ENCODE results near the gene MYLK4. TPM values are rescaled to one million over a fixed set of nuclear protein-coding genes. Genes with fewer than 3 reads are reported as not detected.
A peak's percentile ranks its signal among the peaks of the same experiment; 100 is the strongest.

Gene MYLK4
- total and polyA plus RNA-seq, 8 donors = 0.12 to 1.3 (median 0.43) TPM; not detected in 3

DNA sequence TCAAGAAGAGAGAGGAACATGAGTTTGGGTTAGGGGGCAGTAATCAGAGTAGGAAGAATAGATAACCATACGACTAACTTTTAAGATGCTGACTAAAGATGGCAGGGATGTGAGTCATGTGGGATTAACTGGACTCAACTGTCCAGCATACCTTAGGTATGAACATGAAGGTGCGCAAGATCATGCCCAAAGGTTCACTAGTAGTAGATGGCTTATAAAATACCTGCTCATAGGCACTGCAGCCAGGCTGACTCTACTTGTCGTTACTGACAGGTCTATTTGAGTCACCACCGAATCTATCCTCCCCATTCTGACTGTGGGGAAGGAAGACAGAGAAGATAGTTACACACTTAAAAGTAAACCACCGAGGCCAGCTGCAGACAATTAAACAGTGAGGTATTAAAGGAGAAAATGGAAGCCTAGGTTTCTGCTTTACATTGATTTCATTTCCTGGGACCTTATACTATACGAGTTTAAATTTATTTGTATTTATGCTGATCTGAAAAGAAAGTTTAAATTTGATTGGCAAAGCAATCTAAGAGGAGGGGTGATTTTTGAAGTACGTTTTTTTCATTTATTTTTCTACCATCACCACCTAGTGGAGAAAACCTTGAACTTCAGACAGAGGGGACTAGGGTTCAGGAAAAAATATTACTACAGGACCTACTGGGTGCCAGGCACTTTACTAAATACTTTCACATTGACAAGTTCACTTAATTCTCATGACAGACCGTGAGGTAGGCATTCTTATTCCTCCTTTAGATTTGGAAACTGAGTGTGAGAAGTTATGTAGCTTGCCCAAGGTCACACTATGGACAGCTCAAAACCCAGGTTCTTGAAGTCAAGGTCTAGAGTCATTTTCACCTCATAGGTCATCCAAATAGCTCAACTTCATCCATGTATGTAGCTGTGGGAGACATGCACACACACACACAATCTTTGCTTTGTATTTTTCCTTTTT, 10.4 kb upstream of the MYLK4 start:
- DNase-seq = no peak
- Histone ChIP-seq H3K4me3 (no peak overlapping the region), H3K4me1 (peaks cover 0 to 15% (median 2%) of the 10 kb centered on the region in 4 donors), H3K9me3 (no peaks in the 10 kb centered on the region), H3K36me3 (no peaks in the 10 kb centered on the region), H3K27me3 (no peaks in the 10 kb centered on the region), H3K27ac (no peak overlapping the region)
- 72 to 83% (median 76%) methylated on average over 8 of the region's 8 CpGs for WGBS, 5 donors
- TF ChIP-seq POLR2AphosphoS5 (IDR thresholded peaks at IDR 0.05) = no peak
- TF ChIP-seq POLR2A (IDR thresholded peaks at IDR 0.05) = no peak
- no peak for TF ChIP-seq EP300 (IDR thresholded peaks at IDR 0.05)
- TF ChIP-seq, protein P1, sequence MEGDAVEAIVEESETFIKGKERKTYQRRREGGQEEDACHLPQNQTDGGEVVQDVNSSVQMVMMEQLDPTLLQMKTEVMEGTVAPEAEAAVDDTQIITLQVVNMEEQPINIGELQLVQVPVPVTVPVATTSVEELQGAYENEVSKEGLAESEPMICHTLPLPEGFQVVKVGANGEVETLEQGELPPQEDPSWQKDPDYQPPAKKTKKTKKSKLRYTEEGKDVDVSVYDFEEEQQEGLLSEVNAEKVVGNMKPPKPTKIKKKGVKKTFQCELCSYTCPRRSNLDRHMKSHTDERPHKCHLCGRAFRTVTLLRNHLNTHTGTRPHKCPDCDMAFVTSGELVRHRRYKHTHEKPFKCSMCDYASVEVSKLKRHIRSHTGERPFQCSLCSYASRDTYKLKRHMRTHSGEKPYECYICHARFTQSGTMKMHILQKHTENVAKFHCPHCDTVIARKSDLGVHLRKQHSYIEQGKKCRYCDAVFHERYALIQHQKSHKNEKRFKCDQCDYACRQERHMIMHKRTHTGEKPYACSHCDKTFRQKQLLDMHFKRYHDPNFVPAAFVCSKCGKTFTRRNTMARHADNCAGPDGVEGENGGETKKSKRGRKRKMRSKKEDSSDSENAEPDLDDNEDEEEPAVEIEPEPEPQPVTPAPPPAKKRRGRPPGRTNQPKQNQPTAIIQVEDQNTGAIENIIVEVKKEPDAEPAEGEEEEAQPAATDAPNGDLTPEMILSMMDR (IDR thresholded peaks at IDR 0.05) = peak in 4 of 7 experiments; percentile 9 to 38 (median 26)
- intact Hi-C loops (cut with DNase I; ENCODE audit: low total_unique reads) = no loop called here

DNA sequence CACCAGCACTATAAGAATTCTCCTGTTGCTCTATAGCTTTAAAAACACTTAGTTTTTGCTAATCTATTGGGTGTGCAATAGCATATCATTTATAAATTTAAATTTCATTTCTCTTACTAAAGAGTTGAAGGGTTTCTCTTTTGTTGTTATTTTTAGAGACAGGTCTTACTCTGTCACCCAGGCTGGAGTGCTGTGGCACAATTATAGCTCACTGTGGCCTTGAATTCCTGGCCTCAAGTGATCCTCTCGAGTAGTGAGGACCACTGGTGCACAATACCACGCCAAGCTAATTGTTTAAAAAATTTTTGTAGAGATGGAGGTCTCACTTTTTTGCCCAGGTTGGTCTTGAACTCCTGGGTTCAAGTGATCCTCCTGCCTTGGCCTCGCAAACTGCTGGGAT, 8.3 kb upstream of the MYLK4 start:
- WGBS, 5 donors = 85 to 91% (median 86%) methylated on average over 3 of the region's 3 CpGs
- Histone ChIP-seq H3K9me3 (no peaks in the 10 kb centered on the region), H3K4me1 (peaks cover 0 to 8% (median 0%) of the 10 kb centered on the region in 4 donors), H3K36me3 (no peaks in the 10 kb centered on the region), H3K27ac (no peak overlapping the region), H3K27me3 (no peaks in the 10 kb centered on the region), H3K4me3 (no peak overlapping the region)
- intact Hi-C loops (cut with DNase I; ENCODE audit: low total_unique reads) = loop anchor here (10.0 kb wide), 1 partner anchor 1164 kb away; no protein-coding TSS in a partner anchor
- DNase-seq = no peak
- TF ChIP-seq EP300 (IDR thresholded peaks at IDR 0.05) = no peak
- TF ChIP-seq, protein P1 (IDR thresholded peaks at IDR 0.05) = no peak

DNA sequence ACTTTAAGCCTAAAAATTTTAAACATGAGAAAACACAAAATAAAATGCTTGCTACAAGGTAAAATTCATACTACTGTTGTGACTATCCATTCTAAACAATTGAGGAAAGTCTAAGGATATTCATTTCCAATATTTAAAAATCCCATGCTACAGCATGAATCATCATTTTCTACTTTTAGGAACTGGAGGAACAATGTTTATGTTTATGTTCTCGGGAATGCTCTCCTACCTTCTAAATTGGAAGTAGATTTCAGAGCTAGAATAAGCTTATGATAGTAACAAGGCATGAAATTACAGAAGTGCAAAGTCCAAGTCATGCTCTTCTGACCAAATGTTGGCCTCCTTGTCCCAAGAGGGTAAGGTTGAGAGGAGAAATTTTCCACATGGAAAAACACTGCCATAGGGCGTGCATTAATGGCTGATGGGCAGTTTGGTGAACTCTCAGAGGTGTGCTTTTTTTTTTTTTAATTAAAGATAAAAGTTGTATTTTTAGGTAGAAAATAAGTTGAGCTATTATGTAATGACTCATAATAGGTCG, 6.0 kb upstream of the MYLK4 start:
- TF ChIP-seq EP300 (IDR thresholded peaks at IDR 0.05) (no peak), POLR2A (IDR thresholded peaks at IDR 0.05) (no peak), POLR2AphosphoS5 (IDR thresholded peaks at IDR 0.05) (no peak)
- TF ChIP-seq, protein P1 (IDR thresholded peaks at IDR 0.05) = no peak
- H3K27ac ChIP-seq = no peak overlapping the region
- no peaks in the 10 kb centered on the region for H3K27me3 ChIP-seq
- DNase-seq = no peak
- intact Hi-C loops (cut with DNase I; ENCODE audit: low total_unique reads) = loop anchor here (10.0 kb wide), 1 partner anchor 1162 kb away; no protein-coding TSS in a partner anchor
- H3K9me3 ChIP-seq = no peaks in the 10 kb centered on the region
- 72 to 86% (median 84%) methylated on average over 3 of the region's 3 CpGs for WGBS, 5 donors
- peaks cover 0 to 19% (median 0%) of the 10 kb centered on the region in 4 donors for H3K4me1 ChIP-seq
- H3K4me3 ChIP-seq = no peak overlapping the region
- no peaks in the 10 kb centered on the region for H3K36me3 ChIP-seq

DNA sequence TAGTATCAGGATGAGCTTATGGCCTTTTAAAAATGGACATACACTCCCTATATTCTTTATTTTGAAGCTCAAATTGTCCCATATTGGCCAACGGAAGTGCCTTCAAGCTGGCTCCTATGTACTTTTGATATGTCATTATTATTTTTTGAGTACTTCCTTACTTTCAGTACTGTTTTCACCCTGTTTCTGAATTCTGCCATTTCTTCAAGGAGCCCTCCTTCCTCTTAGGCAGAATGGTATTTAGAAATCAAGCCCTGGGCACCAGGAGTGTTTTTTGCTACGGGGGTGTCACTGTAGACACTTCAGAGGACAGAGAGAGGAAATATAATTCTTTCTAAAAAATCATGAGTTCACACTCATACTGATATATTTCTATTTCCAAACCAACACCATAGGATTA, 5.5 kb upstream of the MYLK4 start:
- DNase-seq = no peak
- Histone ChIP-seq H3K27ac (no peak overlapping the region), H3K36me3 (no peaks in the 10 kb centered on the region), H3K9me3 (no peaks in the 10 kb centered on the region), H3K27me3 (no peaks in the 10 kb centered on the region), H3K4me3 (no peak overlapping the region), H3K4me1 (peaks cover 0 to 19% (median 0%) of the 10 kb centered on the region in 4 donors)
- TF ChIP-seq POLR2AphosphoS5 (IDR thresholded peaks at IDR 0.05) = no peak
- TF ChIP-seq, protein P1 (IDR thresholded peaks at IDR 0.05) = no peak
- TF ChIP-seq POLR2A (IDR thresholded peaks at IDR 0.05) = no peak
- no peak for TF ChIP-seq EP300 (IDR thresholded peaks at IDR 0.05)
- WGBS, 5 donors = 70 to 91% (median 79%) methylated on average over 2 of the region's 2 CpGs
- intact Hi-C loops (cut with DNase I; ENCODE audit: low total_unique reads) = loop anchor here (10.0 kb wide), 1 partner anchor 1161 kb away; no protein-coding TSS in a partner anchor
